Fibroblast of villous mesenchyme (primary cell): ENCODE results near the gene DNAH7. TPM values are rescaled to one million over a fixed set of nuclear protein-coding genes. Genes with fewer than 3 reads are reported as not detected.

Experiments
- DNase-seq: peaks from one replicate; pipeline ENCODE4 v3.0.0-alpha.2; 2010; ENCODE audit warnings: low read depth
- H3K4me3 ChIP-seq: 2 replicates; pipeline ENCODE4 v1.5.1; 2011; ENCODE audit warnings: low read depth, mild to moderate bottlenecking, low read length
- CTCF ChIP-seq: IDR thresholded peaks from 2 replicates; pipeline ENCODE4 v1.5.1; 2012; ENCODE audit warnings: low read depth, mild to moderate bottlenecking, low read length; ENCODE audit not compliant: insufficient read depth
- total RNA-seq: library from RNA; depleted of rRNA; stranded (reverse); fragments of >200 nt; gene quantifications from 2 replicates; pipeline ENCODE4 v1.2.3, GENCODE V29; 2012

DNAH7 gene
- total RNA-seq, 1 donor: under 0.01 TPM

- H3K4me3 ChIP-seq: no peak overlapping the region
- no peak for DNase-seq
- no peak for TF ChIP-seq CTCF
These were observed 247.6 kb downstream of the DNAH7 start for GRCh38 chr2:195820867-195821565.

GRCh38 chr2:195820373-195820772, 248.3 kb downstream of the DNAH7 start:
- DNase-seq: peak; percentile 70
- no peak overlapping the region for H3K4me3 ChIP-seq
- TF ChIP-seq CTCF: no peak

GRCh38 chr2:195819276-195819675, 249.4 kb downstream of the DNAH7 start:
- TF ChIP-seq CTCF: no peak
- no peak for DNase-seq
- H3K4me3 ChIP-seq: no peak overlapping the region

GRCh38 chr2:195818526-195818925, 250.1 kb downstream of the DNAH7 start:
- no peak overlapping the region for H3K4me3 ChIP-seq
- peak; percentile 44 for DNase-seq
- TF ChIP-seq CTCF: no peak

- no peak overlapping the region for H3K4me3 ChIP-seq
- no peak for TF ChIP-seq CTCF
- no peak for DNase-seq
These were observed 250.5 kb downstream of the DNAH7 start for GRCh38 chr2:195818106-195818505.

- no peak overlapping the region for H3K4me3 ChIP-seq
- no peak for DNase-seq
- TF ChIP-seq CTCF: no peak
These were observed 253.6 kb downstream of the DNAH7 start for GRCh38 chr2:195815083-195815482.

- no peak overlapping the region for H3K4me3 ChIP-seq
- DNase-seq: peak; percentile 13
- no peak for TF ChIP-seq CTCF
These were observed 255.2 kb downstream of the DNAH7 start for GRCh38 chr2:195813421-195813820.
